SU-DHL-6 (cell line): Measurements from ENCODE around the gene SYT7.

ENCODE experiments used
- H2AFZ ChIP-seq: fragments of 200-600 bp; sonication (generic); 2 replicates; pipeline ENCODE4 v1.6.1; 2014; ENCODE audit warnings: low read depth, mild to moderate bottlenecking, moderate library complexity, mixed read lengths, antibody characterized with exemption, low read length; ENCODE audit not compliant: severe bottlenecking
- H3F3A ChIP-seq: fragments of 200-600 bp; shearing (Covaris generic); 2 replicates; pipeline ENCODE4 v1.6.0; 2016; ENCODE audit warnings: antibody characterized with exemption, mild to moderate bottlenecking; ENCODE audit not compliant: insufficient read depth
- H3K27ac ChIP-seq: fragments of 200-600 bp; sonication (generic); 2 replicates; pipeline ENCODE4 v1.5.1; 2016; ENCODE audit warnings: low read depth, mild to moderate bottlenecking, low read length, moderate library complexity, mixed read lengths
- H3K27me3 ChIP-seq: fragments of 200-600 bp; sonication (generic), shearing (Covaris generic); 2 replicates; pipeline ENCODE4 v1.6.0; 2014; ENCODE audit warnings: mild to moderate bottlenecking, low read length
- H3K36me3 ChIP-seq: fragments of 200-600 bp; sonication (generic); 2 replicates; pipeline ENCODE4 v1.6.1; 2014; ENCODE audit warnings: mild to moderate bottlenecking, low read length, mixed read lengths
- H3K4me2 ChIP-seq: fragments of 300-600, 200-600 bp; shearing (Covaris generic), sonication (generic); 2 replicates; pipeline ENCODE4 v1.6.0; 2014; ENCODE audit warnings: low read length, low read depth, mild to moderate bottlenecking; ENCODE audit not compliant: poor library complexity, severe bottlenecking
- H3K4me3 ChIP-seq: fragments of 200-600 bp; sonication (generic); 2 replicates; pipeline ENCODE4 v1.5.1; 2014; ENCODE audit warnings: antibody characterized with exemption, low read length, mild to moderate bottlenecking, mixed read lengths; ENCODE audit not compliant: insufficient read depth, poor library complexity, severe bottlenecking
- H3K79me2 ChIP-seq: fragments of 200-600 bp; sonication (generic); 2 replicates; pipeline ENCODE4 v1.6.1; 2014; ENCODE audit warnings: mild to moderate bottlenecking, low read length, moderate library complexity; ENCODE audit not compliant: insufficient read depth
- H3K9ac ChIP-seq: fragments of 200-600 bp; sonication (generic); 2 replicates; pipeline ENCODE4 v1.7.0; 2014; ENCODE audit warnings: mild to moderate bottlenecking, low read length
- H3K9me2 ChIP-seq: fragments of 200-600 bp; sonication (generic); replicated peaks from 2 replicates; pipeline ENCODE4 v1.6.1; 2014; ENCODE audit warnings: low read length; ENCODE audit not compliant: insufficient read depth
- H3K9me3 ChIP-seq: fragments of 200-600 bp; sonication (generic); 2 replicates; pipeline ENCODE4 v1.6.1; 2014; ENCODE audit warnings: low read length, mixed read lengths; ENCODE audit not compliant: insufficient read depth
- H4K20me1 ChIP-seq: fragments of 200-600 bp; sonication (generic); 2 replicates; pipeline ENCODE4 v1.6.1; 2014; ENCODE audit warnings: low read depth, mild to moderate bottlenecking, antibody characterized with exemption, low read length, moderate library complexity, mixed read lengths
- EZH2phosphoT487 ChIP-seq: fragments of 200-600 bp; sonication (generic), shearing (Covaris generic); conservative IDR thresholded peaks from 2 replicates; pipeline ENCODE4 v1.6.1; 2018; ENCODE audit warnings: mild to moderate bottlenecking, antibody characterized with exemption, low read length, moderate library complexity, mixed read lengths
- TF ChIP-seq, protein P1 (sequence below): fragments of 200-600 bp; sonication (generic); IDR thresholded peaks from one replicate; pipeline ENCODE4 v1.5.1; 2017; ENCODE audit warnings: antibody characterized with exemption, mild to moderate bottlenecking, low read length, moderate library complexity; ENCODE audit not compliant: insufficient read depth, poor library complexity, severe bottlenecking

The SYT7 gene

DNA sequence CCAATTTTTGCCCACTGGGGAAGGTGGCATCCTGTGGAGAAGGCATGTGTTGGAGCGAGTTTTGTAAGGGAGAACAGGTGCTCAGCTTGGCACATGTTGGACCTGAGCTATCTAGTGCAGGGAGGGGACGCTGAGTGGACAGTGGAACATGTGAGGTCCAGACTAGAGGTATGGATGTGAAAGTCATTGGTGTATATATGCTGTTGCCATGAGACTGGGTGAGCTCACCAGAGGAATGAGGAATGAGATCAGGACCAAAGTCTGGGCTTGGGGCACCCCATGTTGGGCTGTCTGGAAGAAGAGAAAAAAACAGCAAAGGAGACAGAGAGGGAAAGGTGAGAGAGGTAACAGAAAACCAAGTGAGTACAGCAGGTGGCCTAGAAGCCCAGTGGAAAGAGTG lies 12.3 kb upstream of the SYT7 start:
- H4K20me1 ChIP-seq = no peaks in the 10 kb centered on the region
- H3K79me2 ChIP-seq = no peaks in the 10 kb centered on the region
- no peak overlapping the region for H3K4me2 ChIP-seq
- H3K36me3 ChIP-seq = no peaks in the 10 kb centered on the region
- no peak overlapping the region for H2AFZ ChIP-seq
- no peaks in the 10 kb centered on the region for H3K9me3 ChIP-seq
- no peaks in the 10 kb centered on the region for H3K27me3 ChIP-seq
- TF ChIP-seq EZH2phosphoT487 = no peak
- TF ChIP-seq, protein P1, sequence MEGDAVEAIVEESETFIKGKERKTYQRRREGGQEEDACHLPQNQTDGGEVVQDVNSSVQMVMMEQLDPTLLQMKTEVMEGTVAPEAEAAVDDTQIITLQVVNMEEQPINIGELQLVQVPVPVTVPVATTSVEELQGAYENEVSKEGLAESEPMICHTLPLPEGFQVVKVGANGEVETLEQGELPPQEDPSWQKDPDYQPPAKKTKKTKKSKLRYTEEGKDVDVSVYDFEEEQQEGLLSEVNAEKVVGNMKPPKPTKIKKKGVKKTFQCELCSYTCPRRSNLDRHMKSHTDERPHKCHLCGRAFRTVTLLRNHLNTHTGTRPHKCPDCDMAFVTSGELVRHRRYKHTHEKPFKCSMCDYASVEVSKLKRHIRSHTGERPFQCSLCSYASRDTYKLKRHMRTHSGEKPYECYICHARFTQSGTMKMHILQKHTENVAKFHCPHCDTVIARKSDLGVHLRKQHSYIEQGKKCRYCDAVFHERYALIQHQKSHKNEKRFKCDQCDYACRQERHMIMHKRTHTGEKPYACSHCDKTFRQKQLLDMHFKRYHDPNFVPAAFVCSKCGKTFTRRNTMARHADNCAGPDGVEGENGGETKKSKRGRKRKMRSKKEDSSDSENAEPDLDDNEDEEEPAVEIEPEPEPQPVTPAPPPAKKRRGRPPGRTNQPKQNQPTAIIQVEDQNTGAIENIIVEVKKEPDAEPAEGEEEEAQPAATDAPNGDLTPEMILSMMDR = no peak
- H3K9me2 ChIP-seq = no peaks in the 10 kb centered on the region
- no peaks in the 10 kb centered on the region for H3F3A ChIP-seq
- H3K4me3 ChIP-seq = no peak overlapping the region
- H3K9ac ChIP-seq = no peak overlapping the region
- no peak overlapping the region for H3K27ac ChIP-seq

DNA sequence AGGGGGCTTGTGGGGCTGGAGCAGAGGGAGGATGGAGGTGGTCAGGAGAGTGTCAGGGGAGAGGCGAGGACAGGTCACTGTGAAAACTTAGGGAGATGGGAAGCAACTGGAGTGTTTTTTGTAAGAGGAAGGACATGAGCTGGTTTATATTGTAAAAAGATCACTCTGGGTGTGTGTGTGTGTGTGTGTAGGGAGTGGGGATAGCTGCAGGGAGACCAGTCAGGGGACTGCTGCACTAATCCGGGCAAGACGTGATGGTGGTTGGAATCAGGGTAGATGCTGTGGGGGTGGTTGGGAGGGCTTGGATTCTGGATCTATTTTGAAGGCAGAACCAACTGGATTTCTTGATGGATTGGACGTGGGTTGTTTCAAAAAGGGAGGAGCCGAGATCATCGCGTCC lies 11.3 kb upstream of the SYT7 start:
- Histone ChIP-seq H3K27ac (no peak overlapping the region), H3K9ac (no peak overlapping the region), H3K27me3 (no peaks in the 10 kb centered on the region), H3K9me3 (no peaks in the 10 kb centered on the region), H4K20me1 (no peaks in the 10 kb centered on the region), H3F3A (no peaks in the 10 kb centered on the region), H2AFZ (no peak overlapping the region), H3K36me3 (no peaks in the 10 kb centered on the region), H3K79me2 (no peaks in the 10 kb centered on the region), H3K4me3 (no peak overlapping the region), H3K4me2 (no peak overlapping the region), H3K9me2 (no peaks in the 10 kb centered on the region)
- TF ChIP-seq, protein P1 = no peak
- no peak for TF ChIP-seq EZH2phosphoT487

- Histone ChIP-seq H3K4me3 (no peak overlapping the region), H3K36me3 (no peaks in the 10 kb centered on the region), H3K9me2 (no peaks in the 10 kb centered on the region), H3K9me3 (no peaks in the 10 kb centered on the region), H3F3A (no peaks in the 10 kb centered on the region), H3K9ac (no peak overlapping the region), H3K27me3 (no peaks in the 10 kb centered on the region), H3K79me2 (no peaks in the 10 kb centered on the region), H3K27ac (no peak overlapping the region), H3K4me2 (no peak overlapping the region), H2AFZ (no peak overlapping the region), H4K20me1 (no peaks in the 10 kb centered on the region)
- TF ChIP-seq EZH2phosphoT487 = no peak
- TF ChIP-seq, protein P1 = no peak
Measured at GRCh38 chr11:61589961-61590360, 9.1 kb upstream of the SYT7 start.
